Transverse colon (tissue), 4 donors: ENCODE data around the gene NUDC.

Source experiments
- EP300 ChIP-seq: sonication (generic); formaldehyde crosslinking; IDR thresholded peaks from one replicate; pipeline ENCODE4 v1.6.1; 2017; ENCODE audit warnings: antibody characterized with exemption, low read depth
- POLR2A ChIP-seq: fragments of 450-650 bp; IDR thresholded peaks from one replicate; pipeline ENCODE4 v1.6.1; 2016; ENCODE audit warnings: antibody characterized with exemption, mild to moderate bottlenecking, moderate library complexity
- POLR2AphosphoS5 ChIP-seq, 3 donors: sonication (generic); formaldehyde crosslinking; IDR thresholded peaks; one replicate each; pipeline ENCODE4 v1.6.1; 2016; ENCODE audit warnings: antibody characterized with exemption in 3 of 3
- TF ChIP-seq, protein P1 (sequence below), 5 experiments: fragments of 200-600 bp in 3 of 5; fragments of 450-650 bp in 2 of 5; sonication (generic) in 3 of 5; IDR thresholded peaks; 1 replicate in 2 of 5; 2 replicates in 3 of 5; pipeline ENCODE4 v1.5.1; 2016 to 2017; ENCODE audit warnings: antibody characterized with exemption in 5 of 5, inconsistent platforms in 3 of 5, mild to moderate bottlenecking in 2 of 5, moderate library complexity in 1 of 5

DNA sequence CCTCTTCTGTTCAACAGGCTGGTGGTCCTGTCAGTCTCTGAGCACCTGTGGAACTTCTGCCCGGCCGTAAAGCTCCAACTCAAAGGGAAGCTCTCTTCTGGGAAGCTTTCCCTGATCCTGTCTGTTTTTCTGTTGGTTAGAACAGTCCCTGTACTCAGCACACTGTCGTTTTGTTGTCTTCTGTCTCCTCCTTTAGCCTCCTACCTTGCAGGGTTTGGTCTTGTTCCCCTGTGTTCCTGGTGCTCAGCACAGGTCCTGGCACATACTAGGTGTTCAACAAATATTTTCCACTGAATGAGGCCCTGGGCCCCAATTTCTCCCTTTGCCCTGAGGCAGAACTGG is 39.1 kb downstream of the NUDC start:
- TF ChIP-seq POLR2A (no peak), POLR2AphosphoS5 (IDR thresholded peaks at IDR 0.05) (no peak), EP300 (no peak)
- TF ChIP-seq, protein P1, sequence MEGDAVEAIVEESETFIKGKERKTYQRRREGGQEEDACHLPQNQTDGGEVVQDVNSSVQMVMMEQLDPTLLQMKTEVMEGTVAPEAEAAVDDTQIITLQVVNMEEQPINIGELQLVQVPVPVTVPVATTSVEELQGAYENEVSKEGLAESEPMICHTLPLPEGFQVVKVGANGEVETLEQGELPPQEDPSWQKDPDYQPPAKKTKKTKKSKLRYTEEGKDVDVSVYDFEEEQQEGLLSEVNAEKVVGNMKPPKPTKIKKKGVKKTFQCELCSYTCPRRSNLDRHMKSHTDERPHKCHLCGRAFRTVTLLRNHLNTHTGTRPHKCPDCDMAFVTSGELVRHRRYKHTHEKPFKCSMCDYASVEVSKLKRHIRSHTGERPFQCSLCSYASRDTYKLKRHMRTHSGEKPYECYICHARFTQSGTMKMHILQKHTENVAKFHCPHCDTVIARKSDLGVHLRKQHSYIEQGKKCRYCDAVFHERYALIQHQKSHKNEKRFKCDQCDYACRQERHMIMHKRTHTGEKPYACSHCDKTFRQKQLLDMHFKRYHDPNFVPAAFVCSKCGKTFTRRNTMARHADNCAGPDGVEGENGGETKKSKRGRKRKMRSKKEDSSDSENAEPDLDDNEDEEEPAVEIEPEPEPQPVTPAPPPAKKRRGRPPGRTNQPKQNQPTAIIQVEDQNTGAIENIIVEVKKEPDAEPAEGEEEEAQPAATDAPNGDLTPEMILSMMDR (IDR thresholded peaks at IDR 0.05), result peak in 1 of 5 experiments; percentile 8
